Smooth muscle cell of the coronary artery (primary cell): ENCODE results near the gene TMCO2. TPM values are rescaled to one million over a fixed set of nuclear protein-coding genes. Genes with fewer than 3 reads are reported as not detected.

Experiments used
- total RNA-seq: library from RNA; depleted of rRNA; stranded (reverse); fragments of >200 nt; gene quantifications from 2 replicates; pipeline ENCODE4 v1.2.3, GENCODE V29; 2014; ENCODE audit warnings: low replicate concordance

The TMCO2 gene
- total RNA-seq, result not detected in 2 replicates

GRCh38 chr1:40247655-40248054 is at the start of gene TMCO2:
Gene TMCO2, plus strand, starts transcription at chr1:40247937. Its CDS starts 57 bp downstream, at chr1:40247994.

GRCh38 chr1:40257688-40258444 is 10.1 kb downstream of the TMCO2 start, which contains the start of gene ZMPSTE24:
Gene ZMPSTE24, plus strand, starts transcription at chr1:40258236. Its CDS starts 36 bp downstream, at chr1:40258272.

Other genes starting within 250 kb of the TMCO2 start
- 360 and 695 TPM in 2 replicates for gene CAP1, start 207.2 kb upstream of the TMCO2 start, total RNA-seq
- 22.8 and 34.7 TPM in 2 replicates for gene PPT1, start 150.7 kb upstream of the TMCO2 start, total RNA-seq
- gene RLF, start 86.5 kb upstream of the TMCO2 start, total RNA-seq, result 17.0 and 20.8 TPM in 2 replicates
- 41.4 and 53.4 TPM in 2 replicates for gene ZMPSTE24, start 10.3 kb downstream of the TMCO2 start, total RNA-seq
- gene COL9A2, start 69.3 kb downstream of the TMCO2 start, total RNA-seq, result 0.59 and 1.3 TPM in 2 replicates
- 5.7 and 8.6 TPM in 2 replicates for gene SMAP2, start 125.8 kb downstream of the TMCO2 start, total RNA-seq
- gene ZFP69B, start 202.5 kb downstream of the TMCO2 start, total RNA-seq, result 1.1 and 7.2 TPM in 2 replicates
- gene ZFP69, start 229.4 kb downstream of the TMCO2 start, total RNA-seq, result 1.4 and 2.7 TPM in 2 replicates